Immature natural killer cell (primary cell): Measurements from ENCODE around the gene URI1. TPM values are rescaled to one million over a fixed set of nuclear protein-coding genes. Genes with fewer than 3 reads are reported as not detected.
A peak's percentile ranks its signal among the peaks of the same experiment; 100 is the strongest.

ENCODE experiments used
- DNase-seq, 3 donors: peaks; one replicate each; pipeline ENCODE4 v3.0.0; 2022; ENCODE audit warnings: mixed read lengths in 1 of 3
- H3K27ac Mint-ChIP-seq, 6 donors: one replicate each; pipeline ENCODE4 v1.8.0; 2020; ENCODE audit warnings: mixed read lengths in 6 of 6, mild to moderate bottlenecking in 5 of 6, inconsistent platforms in 4 of 6, moderate library complexity in 3 of 6
- H3K27me3 Mint-ChIP-seq, 3 donors: one replicate each; pipeline ENCODE4 v1.8.0; 2020 to 2021; ENCODE audit warnings: low read depth in 3 of 3, mild to moderate bottlenecking in 3 of 3, mixed read lengths in 3 of 3, moderate library complexity in 3 of 3, inconsistent platforms in 1 of 3
- H3K36me3 Mint-ChIP-seq, 3 donors: one replicate each; pipeline ENCODE4 v1.8.0; 2020; ENCODE audit warnings: mixed read lengths in 3 of 3, inconsistent platforms in 2 of 3, mild to moderate bottlenecking in 2 of 3
- H3K4me1 Mint-ChIP-seq, 2 donors: one replicate each; pipeline ENCODE4 v1.8.0; 2020; ENCODE audit warnings: inconsistent platforms in 2 of 2, mild to moderate bottlenecking in 2 of 2, mixed read lengths in 2 of 2, moderate library complexity in 1 of 2
- H3K4me3 Mint-ChIP-seq, 5 donors: one replicate each; pipeline ENCODE4 v1.8.0; 2020; ENCODE audit warnings: mild to moderate bottlenecking in 5 of 5, mixed read lengths in 5 of 5, inconsistent platforms in 3 of 5, moderate library complexity in 3 of 5
- H3K9me3 Mint-ChIP-seq, 6 donors: one replicate each; pipeline ENCODE4 v1.8.0; 2020; ENCODE audit warnings: mild to moderate bottlenecking in 6 of 6, mixed read lengths in 6 of 6, inconsistent platforms in 4 of 6, moderate library complexity in 3 of 6
- polyA plus RNA-seq, 3 donors: library from polyadenylated mRNA; unstranded; fragments of 300-500 nt; fragmentation: Illumina TruSeq; gene quantifications; one replicate each; pipeline ENCODE4 v1.2.3, GENCODE V29; 2021

The URI1 gene
- polyA plus RNA-seq, 3 donors from 2014 or later: 15.6 to 24.6 (median 18.1) TPM

DNA sequence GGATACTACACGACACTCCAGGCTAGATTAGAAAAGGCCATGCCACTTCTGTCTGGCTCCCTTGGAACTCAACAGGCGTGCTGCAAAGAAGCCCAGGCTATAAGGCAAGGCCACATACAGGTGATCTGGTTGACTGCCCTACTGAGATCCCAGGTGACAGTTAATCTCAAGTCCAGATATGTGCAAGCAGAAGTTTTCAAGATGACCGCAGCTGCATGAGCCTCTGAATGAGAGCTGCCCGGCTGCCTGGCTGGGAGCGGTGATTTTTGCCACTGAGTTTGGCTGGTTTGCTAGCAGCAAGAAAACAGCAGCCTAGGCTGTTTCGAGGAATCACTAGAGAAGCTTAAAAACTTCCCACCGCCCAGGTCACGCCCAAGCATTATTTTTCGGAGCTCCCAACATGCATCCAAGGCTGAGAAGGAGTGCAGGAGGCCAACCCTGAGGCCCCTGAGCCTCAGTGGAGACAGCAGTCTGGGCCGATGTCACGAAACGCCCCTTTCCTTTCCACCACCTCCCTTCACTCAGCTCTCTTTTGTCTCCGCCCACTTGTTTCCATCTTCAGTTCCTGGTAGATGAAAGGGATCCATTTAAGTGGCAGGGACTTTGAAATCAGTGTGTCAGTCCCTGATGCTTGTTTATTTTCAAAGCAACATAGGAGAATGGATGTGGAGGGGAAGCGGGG lies 14.0 kb upstream of the URI1 start:
- Mint-ChIP-seq H3K9me3 (no peaks in the 10 kb centered on the region), H3K27ac (no peak overlapping the region), H3K4me1 (no peaks in the 10 kb centered on the region), H3K36me3 (no peaks in the 10 kb centered on the region), H3K4me3 (no peak overlapping the region), H3K27me3 (peaks cover 0 to 9% (median 4%) of the 10 kb centered on the region in 3 donors)
- DNase-seq: no peak

DNA sequence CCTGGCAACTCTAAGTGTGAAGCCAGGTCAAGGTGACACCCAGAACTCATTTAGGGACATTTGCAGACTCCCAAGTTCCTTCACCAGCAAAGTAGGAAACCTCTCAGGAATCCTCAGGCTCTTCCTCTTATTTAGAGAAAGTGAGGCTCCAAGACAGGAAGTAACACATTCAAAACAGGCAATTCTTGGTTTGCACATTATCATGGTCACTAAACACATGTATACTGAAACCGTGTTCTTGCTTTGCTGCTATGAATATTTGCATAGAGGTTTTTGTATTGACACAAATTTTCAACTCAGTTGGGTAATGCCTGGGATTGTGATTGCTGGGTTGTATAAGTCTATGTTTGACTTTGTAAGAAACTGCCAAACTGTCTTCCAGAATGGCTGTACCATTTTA lies 13.2 kb upstream of the URI1 start:
- no peaks in the 10 kb centered on the region for H3K9me3 Mint-ChIP-seq
- no peak for DNase-seq
- H3K27me3 Mint-ChIP-seq: peaks cover 0 to 14% (median 4%) of the 10 kb centered on the region in 3 donors
- H3K36me3 Mint-ChIP-seq: no peaks in the 10 kb centered on the region
- no peak overlapping the region for H3K4me3 Mint-ChIP-seq
- H3K4me1 Mint-ChIP-seq: no peaks in the 10 kb centered on the region
- no peak overlapping the region for H3K27ac Mint-ChIP-seq

DNA sequence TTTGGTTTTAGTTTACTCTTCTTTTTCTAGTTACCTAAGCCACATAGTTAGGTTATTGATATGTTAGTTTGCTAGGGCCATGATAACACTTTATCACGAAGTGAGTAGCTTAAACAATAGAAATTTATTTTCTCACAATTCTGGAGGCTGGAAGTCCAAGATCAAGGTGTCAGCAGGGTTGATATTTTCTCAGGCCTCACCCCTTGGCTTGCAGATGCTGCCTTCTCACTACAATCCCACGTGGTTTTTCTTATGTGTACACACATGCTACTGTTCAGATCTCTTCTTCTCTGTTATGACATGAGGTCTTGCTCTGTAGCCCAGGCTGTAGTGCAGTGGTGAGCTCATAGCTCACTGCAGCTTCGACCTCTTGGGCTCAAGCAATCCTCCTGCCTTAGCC lies 7.8 kb upstream of the URI1 start:
- Mint-ChIP-seq H3K36me3 (peaks cover 0 to 15% (median 4%) of the 10 kb centered on the region in 3 donors), H3K27ac (no peak overlapping the region), H3K9me3 (peaks cover 2 to 18% (median 6%) of the 10 kb centered on the region in 6 donors), H3K4me1 (no peaks in the 10 kb centered on the region), H3K4me3 (no peak overlapping the region), H3K27me3 (peaks cover 4 to 17% (median 8%) of the 10 kb centered on the region in 3 donors)
- no peak for DNase-seq

DNA sequence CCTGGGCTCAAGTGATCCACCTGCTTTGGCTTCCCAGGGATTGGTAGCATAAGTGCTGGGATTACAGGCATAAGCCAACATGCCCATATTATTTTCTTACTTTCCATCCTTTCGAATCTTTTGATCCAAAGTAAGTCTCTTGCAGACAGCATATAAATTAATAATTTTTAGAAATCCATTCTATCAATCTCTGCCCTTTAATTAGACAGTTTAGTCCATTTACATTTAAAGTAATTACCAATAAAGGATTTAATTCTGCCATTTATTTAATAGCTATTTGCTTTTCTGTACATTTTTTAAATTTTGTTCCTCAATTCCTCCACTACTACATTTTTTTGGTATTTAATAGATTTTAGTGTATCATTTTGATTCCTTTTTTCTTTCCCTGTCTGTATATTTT lies 7.3 kb upstream of the URI1 start:
- Mint-ChIP-seq H3K9me3 (peaks cover 2 to 18% (median 6%) of the 10 kb centered on the region in 6 donors), H3K27ac (no peak overlapping the region), H3K4me1 (no peaks in the 10 kb centered on the region), H3K36me3 (peaks cover 0 to 15% (median 4%) of the 10 kb centered on the region in 3 donors), H3K4me3 (no peak overlapping the region), H3K27me3 (peaks cover 7 to 17% (median 8%) of the 10 kb centered on the region in 3 donors)
- no peak for DNase-seq

DNA sequence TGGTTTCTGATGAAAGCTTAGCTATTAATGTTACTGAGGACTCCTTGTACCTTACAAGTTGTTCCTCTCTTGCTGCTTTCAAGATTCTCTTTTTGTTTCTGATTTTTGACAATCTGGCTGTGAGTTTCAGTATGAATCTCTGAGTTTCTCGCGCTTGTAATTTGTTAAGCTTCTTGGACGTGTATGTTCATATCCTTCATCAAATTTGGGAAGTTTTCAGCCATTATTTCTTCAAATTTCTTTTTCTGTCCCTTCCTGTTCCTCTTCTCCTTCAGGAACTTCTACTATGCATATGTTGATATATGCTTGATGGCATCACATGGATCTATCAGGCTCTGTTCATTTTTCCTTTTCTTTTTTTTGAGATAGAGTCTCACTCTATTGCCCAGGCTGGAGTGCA lies 5.6 kb upstream of the URI1 start:
- Mint-ChIP-seq H3K9me3 (peaks cover 2 to 18% (median 6%) of the 10 kb centered on the region in 6 donors), H3K4me3 (no peak overlapping the region), H3K27ac (no peak overlapping the region), H3K4me1 (peaks cover 0 to under 1% of the 10 kb centered on the region in 2 donors), H3K36me3 (peaks cover 0 to 15% (median 4%) of the 10 kb centered on the region in 3 donors), H3K27me3 (peaks cover 7 to 17% (median 8%) of the 10 kb centered on the region in 3 donors)
- no peak for DNase-seq

DNA sequence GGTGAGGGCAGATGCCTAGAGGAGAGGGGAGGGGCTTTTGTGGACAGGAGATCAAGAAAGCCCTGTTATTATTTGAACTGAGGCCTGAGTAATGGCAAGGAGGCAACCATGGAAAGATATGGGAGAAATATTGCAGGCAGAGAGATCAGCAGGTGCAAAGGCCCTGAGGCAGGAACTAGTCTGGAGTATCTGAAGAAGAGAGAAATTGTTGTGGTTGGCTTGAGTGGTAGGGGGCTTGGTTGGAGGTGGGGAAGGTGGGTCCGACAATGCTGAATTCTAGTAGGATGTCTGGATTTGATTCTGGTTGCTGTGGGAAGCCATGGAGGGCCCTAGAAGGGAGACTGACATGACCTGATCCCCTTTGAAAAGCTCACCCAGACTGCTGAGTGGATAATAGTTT lies 2.4 kb upstream of the URI1 start:
- Mint-ChIP-seq H3K9me3 (peaks cover 2 to 16% (median 6%) of the 10 kb centered on the region in 6 donors), H3K4me1 (peaks cover 23 to 26% of the 10 kb centered on the region in 2 donors), H3K36me3 (peaks cover 0 to 12% (median 0%) of the 10 kb centered on the region in 3 donors), H3K27ac (peak overlapping the region in 1 of 6 donors; percentile 2), H3K4me3 (no peak overlapping the region), H3K27me3 (peaks cover 8 to 12% (median 9%) of the 10 kb centered on the region in 3 donors)
- no peak for DNase-seq

DNA sequence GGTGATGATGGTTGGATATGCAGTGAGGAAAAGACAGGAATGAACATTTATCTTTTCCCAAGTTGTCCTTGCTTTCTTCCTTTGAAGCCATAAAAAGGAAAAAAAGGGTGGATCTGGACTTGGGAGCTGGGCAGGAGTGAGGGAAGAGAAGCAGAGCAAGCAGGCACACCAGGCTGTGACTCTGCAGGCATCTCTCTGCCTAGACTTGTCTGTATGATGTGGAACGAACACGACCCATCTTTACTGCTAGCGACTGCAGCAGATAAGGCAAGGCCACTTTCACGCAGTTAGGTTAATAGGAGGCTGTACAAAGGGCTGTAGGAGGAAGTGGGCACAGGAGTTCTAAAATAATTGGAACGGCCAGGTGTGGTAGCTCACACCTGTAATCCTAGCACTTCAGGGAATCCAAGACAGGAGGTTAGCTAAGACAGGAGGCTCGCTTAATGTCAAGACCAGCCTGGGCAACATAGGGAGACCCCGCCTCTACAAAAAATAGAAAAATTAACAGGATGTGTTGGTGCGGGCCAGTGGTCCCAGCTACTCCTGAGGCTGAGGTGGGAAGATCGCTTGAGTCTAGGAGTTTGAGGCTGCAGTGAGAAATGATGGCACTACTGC lies 961 bp upstream of the URI1 start:
- no peak for DNase-seq
- Mint-ChIP-seq H3K36me3 (peaks cover 0 to 6% (median 0%) of the 10 kb centered on the region in 3 donors), H3K27me3 (peaks cover 5 to 9% (median 8%) of the 10 kb centered on the region in 3 donors), H3K4me1 (peaks cover 34 to 40% of the 10 kb centered on the region in 2 donors), H3K9me3 (peaks cover 0 to 8% (median 1%) of the 10 kb centered on the region in 6 donors), H3K27ac (peak overlapping the region in 3 of 6 donors; percentile 28 to 87 (median 78)), H3K4me3 (peak overlapping the region; percentile 86 to 90 (median 87))

DNA sequence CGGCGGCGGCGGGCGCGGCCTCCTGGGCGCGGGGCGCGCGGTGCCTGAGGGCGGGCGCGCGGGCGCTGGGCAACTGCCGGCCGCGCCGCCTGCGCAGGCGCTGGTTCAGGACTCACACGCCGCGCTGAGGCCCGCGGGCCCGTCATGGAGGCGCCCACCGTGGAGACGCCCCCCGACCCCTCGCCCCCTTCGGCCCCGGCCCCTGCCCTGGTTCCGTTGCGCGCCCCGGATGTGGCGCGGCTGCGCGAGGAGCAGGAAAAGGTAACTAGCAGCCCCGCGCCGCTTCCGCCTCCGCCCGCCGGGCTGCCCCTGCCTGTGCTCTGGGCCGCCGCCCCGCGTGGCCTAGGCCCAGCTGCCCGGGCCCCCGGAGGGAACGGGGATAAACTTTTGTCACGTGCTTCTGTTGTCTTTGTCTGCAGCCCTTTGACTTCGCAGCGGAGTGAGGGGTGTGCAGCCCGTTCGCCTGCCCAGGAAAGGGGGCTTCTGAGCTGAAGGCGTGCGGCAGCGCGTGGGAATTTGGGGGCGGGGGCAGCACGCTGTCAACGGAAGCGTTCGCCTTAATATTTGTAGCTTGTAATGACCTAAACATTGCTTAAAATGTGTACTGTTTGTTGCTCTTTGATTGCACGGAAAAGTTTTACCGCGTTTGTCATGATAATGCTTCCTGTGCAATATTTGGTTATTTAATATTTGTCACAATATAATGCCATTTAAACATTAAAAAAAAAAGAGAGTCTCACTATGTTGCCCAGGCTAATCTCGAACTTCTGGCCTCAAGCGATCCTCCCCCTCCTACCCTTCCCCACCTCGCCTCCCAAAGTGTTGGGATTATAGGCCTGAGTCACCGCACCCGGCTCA lies 594 bp downstream of the URI1 start:
- no peaks in the 10 kb centered on the region for H3K36me3 Mint-ChIP-seq
- peaks cover 44 to 55% of the 10 kb centered on the region in 2 donors for H3K4me1 Mint-ChIP-seq
- DNase-seq: peak; percentile 72 to 76 (median 76)
- no peaks in the 10 kb centered on the region for H3K9me3 Mint-ChIP-seq
- H3K27me3 Mint-ChIP-seq: peaks cover 3 to 5% (median 4%) of the 10 kb centered on the region in 3 donors
- H3K27ac Mint-ChIP-seq: peak overlapping the region; percentile 60 to 94 (median 90)
- H3K4me3 Mint-ChIP-seq: peak overlapping the region; percentile 92 to 95 (median 95)

DNA sequence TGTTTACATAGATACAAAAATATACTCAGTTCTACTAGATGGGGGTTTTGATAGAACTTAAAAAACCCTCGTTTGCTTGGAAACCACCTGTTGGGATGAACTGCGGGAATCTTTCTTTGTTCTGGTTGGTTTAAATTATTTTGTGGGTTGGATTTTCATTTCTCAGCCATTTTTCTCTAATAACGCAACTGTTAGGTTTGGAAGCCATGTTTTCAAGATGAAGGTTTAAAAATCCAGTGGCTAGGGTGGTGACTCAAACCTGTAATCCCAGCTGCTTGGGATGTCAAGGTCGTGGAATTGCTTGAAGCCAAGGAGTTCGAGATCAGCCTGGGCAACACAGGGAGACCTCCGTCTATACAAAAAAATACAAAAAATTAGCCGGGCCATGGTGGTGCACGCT lies 1.6 kb downstream of the URI1 start:
- Mint-ChIP-seq H3K4me1 (peaks cover 52 to 65% of the 10 kb centered on the region in 2 donors), H3K4me3 (peak overlapping the region; percentile 92 to 95 (median 95)), H3K36me3 (no peaks in the 10 kb centered on the region), H3K9me3 (no peaks in the 10 kb centered on the region), H3K27ac (peak overlapping the region; percentile 60 to 94 (median 90)), H3K27me3 (peaks cover 3 to 5% (median 4%) of the 10 kb centered on the region in 3 donors)
- DNase-seq: no peak

DNA sequence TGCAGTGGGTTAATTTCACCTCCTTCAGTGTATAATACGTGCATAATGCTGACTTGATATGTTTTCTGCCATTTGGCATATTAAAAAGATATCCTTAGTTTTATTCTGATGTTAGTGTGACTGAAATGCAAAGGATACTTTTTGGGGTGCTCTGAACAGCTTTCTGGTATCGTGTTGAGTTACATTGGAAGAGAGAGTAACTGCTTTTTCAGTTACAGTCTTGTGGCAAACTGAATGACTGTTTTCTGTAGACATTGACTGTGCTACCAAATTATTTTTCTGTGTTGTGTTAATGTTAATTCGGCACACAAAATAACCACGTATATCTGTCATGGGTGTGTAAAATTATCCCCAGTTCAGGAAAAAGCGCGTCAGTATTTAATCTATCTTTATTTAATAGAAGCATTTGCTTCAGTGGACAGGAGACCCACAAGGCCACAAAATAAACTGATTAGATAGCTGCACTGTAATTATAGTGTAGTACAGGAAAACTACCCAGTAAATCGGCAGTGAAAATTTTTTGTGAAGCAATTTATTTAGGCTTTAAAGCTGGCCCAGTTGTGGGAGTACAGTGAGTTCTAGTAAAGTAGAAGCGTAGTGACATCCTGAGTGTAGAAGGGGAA lies 2.5 kb downstream of the URI1 start:
- peak overlapping the region in 4 of 6 donors; percentile 37 to 67 (median 52) for H3K27ac Mint-ChIP-seq

DNA sequence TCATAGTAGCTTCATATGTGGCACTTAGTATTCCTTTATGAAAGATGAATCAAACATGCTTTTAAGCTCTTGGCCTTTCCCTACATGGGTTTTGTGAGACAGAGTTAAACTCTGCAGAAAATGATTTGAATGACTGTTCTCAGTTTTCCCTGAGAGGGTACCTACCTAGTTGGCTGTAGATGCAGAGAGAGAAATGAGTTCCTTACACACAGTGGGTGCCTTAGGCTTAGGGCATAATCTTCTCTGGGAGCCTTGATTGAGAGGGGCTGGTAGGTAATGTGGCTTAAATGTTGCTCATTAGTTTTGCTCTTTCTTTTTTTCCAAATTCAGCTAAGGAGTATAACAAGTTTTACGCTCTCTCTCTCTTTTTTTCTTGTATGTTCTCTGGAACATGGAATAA lies 3.0 kb downstream of the URI1 start:
- Mint-ChIP-seq H3K27me3 (peaks cover 2 to 6% (median 3%) of the 10 kb centered on the region in 3 donors), H3K36me3 (no peaks in the 10 kb centered on the region), H3K4me3 (peak overlapping the region in 3 of 5 donors; percentile 2 to 53 (median 34)), H3K4me1 (peaks cover 53 to 69% of the 10 kb centered on the region in 2 donors), H3K27ac (peak overlapping the region; percentile 2 to 75 (median 57)), H3K9me3 (no peaks in the 10 kb centered on the region)
- no peak for DNase-seq

More for the DNA sequence above, 2.5 kb downstream of the URI1 start:
- H3K9me3 Mint-ChIP-seq: no peaks in the 10 kb centered on the region
- H3K4me3 Mint-ChIP-seq: peak overlapping the region; percentile 7 to 69 (median 26)
- H3K36me3 Mint-ChIP-seq: no peaks in the 10 kb centered on the region
- peaks cover 52 to 66% of the 10 kb centered on the region in 2 donors for H3K4me1 Mint-ChIP-seq
- peaks cover 3 to 5% (median 4%) of the 10 kb centered on the region in 3 donors for H3K27me3 Mint-ChIP-seq
- DNase-seq: no peak

DNA sequence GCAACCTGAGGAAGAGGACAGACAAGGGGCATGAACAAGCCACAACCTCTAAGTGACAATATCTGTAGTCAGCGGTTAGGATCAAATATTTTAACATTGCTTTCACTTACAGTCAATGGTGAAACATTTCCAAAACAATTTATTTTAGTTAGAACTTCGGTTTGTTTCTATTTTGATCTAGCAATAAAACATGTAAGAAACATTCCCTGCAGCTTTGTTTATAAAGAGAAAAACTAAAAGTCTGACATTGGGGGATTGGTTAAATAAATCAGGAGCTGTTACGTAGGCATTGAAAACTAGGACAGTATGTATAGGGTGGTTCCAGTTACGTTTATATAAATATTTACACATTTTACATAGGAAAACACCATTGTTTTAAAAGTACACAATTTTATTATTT lies 3.4 kb downstream of the URI1 start:
- Mint-ChIP-seq H3K36me3 (no peaks in the 10 kb centered on the region), H3K27me3 (peaks cover 2 to 6% (median 3%) of the 10 kb centered on the region in 3 donors), H3K4me1 (peaks cover 57 to 73% of the 10 kb centered on the region in 2 donors), H3K4me3 (peak overlapping the region in 3 of 5 donors; percentile 2 to 53 (median 34)), H3K9me3 (no peaks in the 10 kb centered on the region), H3K27ac (peak overlapping the region; percentile 2 to 75 (median 57))
- no peak for DNase-seq

DNA sequence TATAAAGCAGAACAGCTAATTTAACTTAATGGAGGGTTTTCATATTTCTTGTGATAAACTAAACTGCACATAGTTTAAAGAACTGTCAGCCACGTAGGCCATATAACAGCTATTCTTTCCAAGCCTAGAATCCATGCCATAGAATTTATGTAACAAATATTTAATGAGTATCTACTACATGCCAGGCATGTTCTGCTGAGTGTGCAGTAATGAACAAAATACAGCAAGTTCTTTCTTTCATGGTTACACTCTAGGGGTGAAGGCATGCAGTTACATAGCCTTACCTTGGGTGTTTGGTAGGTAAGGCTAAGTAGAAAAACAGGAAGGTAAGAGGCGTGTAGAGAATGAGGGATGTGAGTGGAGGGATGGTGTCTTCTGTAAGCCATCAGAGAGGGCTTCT lies 4.6 kb downstream of the URI1 start:
- H3K4me1 Mint-ChIP-seq: peaks cover 64 to 81% of the 10 kb centered on the region in 2 donors
- peak overlapping the region in 1 of 6 donors; percentile 15 for H3K27ac Mint-ChIP-seq
- no peaks in the 10 kb centered on the region for H3K9me3 Mint-ChIP-seq
- no peak overlapping the region for H3K4me3 Mint-ChIP-seq
- DNase-seq: no peak
- no peaks in the 10 kb centered on the region for H3K36me3 Mint-ChIP-seq
- peaks cover 2% of the 10 kb centered on the region in 3 donors for H3K27me3 Mint-ChIP-seq
